Posterior vena cava (tissue), 2 donors: ENCODE results near the gene FOXL1. TPM values are rescaled to one million over a fixed set of nuclear protein-coding genes. Genes with fewer than 3 reads are reported as not detected.
A peak's percentile ranks its signal among the peaks of the same experiment; 100 is the strongest.

Source experiments
- DNase-seq: peaks from one replicate; pipeline ENCODE4 v3.0.0-alpha.2; 2020; ENCODE audit warnings: low spot score
- intact Hi-C, 2 donors: fragments of 100-400 bp; cut with DNase I; formaldehyde crosslinking; loops; one replicate each; pipeline versions ENCODE4 v1.14.1 to v1.14.2; 2022 to 2023
- total RNA-seq, 2 donors: library from RNA; stranded (reverse); fragmentation: NEBNext Ultra II Directional; extraction: Animal tissue kit (Norgen Biotek cat#: 25700); gene quantifications; one replicate each; pipeline ENCODE4 v1.2.1, GENCODE V29; 2021
- donor health status: DM: yes; HTN: yes; CAD: no.
- donor health status: DM: yes; HTN: yes; CAD: no.

Gene FOXL1
- total RNA-seq, 2 donors from 2014 or later = 7.5 to 8.9 TPM

DNA sequence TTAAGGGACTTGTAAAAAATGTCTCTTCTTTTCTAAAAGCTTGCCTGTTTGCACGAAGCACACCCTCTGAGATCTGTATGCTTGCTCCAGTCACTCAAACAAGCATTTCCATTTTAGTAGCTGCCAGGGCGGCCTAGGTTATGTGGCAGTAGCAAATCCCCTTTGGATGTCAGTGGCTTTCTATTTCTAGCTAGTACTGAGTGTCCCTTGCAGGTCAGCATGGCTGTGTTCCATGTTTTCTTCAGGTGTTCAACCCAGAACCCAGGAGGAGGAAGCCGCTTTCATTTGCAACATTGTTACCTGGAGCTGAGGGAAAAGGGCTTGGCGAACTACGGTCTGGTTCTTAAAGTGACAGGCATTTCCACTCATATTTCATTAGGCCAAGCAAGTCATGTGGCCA is 36.4 kb downstream of the FOXL1 start:
- DNase-seq = no peak
- intact Hi-C loops = loop anchor here in 1 of 2 donors (10.0 kb wide), 1 partner anchor 60 kb away; no protein-coding TSS in a partner anchor

DNA sequence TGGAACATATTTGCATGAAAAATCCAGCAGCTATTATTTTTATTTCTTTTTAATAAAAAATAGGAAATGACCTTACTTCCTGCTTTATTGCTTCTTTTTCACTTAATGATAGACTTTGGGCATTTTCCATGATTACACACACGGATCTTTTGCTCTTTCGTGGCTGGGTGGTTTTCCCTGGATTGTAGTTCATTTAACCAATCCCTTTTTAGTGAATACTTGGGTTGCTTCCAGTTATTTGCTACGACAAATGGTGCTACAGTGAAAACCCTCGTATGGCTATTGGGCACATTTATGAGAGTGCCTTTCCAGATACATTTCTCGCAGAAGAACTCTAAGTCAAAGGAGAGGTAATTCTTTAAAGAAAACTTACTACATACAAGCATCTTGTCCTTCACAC is 38.6 kb downstream of the FOXL1 start:
- no peak for DNase-seq
- intact Hi-C loops = loop anchor here in 1 of 2 donors (10.0 kb wide), 1 partner anchor 58 kb away; no protein-coding TSS in a partner anchor

DNA sequence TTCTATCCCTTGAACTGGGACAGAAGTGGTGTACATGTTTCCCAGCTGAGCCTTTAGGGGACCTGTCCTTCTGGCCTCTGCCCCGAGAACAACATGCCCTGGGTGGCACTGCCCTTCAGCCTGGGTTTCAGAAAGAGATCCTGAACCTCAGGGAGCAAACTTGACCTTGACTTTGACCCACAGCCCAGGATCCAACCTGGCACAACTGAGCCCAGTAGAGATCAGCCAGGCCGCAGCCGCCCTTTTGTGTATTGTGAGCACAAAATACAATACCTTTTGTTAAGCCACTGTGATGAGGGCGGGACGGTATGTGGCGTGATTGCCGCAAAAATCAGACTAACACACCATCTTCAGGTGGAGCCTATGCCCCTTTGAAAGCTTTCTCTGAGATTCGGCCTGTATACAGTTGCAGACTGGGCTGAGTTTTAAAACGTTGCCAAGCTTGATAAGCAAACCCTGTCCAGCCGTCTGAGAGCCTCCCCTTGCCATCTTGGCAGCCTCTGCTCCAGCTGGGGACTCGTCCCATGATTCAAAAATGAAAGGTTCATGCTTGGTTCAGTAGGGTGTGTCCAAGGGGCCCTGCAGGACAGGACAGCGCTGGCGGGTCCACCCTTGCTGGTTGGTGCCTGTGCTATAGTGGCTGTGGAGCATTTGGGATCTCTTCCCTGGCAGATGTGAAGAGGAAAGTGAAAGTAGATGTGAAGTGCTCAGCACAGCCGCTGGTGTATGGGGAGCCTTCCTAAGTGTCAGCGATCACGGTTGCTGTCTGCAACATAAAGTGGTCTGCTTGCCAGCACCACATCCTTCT is 40.3 kb downstream of the FOXL1 start:
- intact Hi-C loops = loop anchor here in 1 of 2 donors (10.0 kb wide), 1 partner anchor 56 kb away; no protein-coding TSS in a partner anchor
- no peak for DNase-seq

DNA sequence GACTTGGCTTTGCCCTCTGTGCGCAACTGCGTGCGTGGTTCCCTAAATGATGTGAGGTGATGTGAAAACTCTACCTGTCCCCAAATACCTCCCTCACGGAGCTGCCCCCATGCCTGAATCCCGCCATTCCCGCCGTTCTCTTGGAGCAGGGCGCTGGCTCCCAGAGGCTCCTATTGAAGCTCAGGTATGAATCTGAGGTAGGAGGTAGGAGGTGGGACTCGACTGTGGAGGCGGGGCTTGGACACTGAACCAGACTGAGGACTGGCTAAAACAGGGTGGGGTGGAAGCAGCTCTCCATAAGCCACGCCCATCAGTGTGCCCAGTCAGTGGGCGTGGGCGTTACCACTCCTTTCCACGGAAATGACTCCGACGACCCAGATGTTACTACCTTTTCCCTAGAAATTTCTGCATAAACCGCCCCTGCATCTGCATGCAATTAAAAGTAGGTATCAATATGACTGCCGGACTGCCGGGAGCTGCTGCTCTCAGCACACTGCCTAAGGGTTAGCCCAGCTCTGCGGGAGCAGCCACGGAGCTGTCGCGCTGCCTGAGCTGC is 41.0 kb downstream of the FOXL1 start:
- intact Hi-C loops = loop anchor here in 1 of 2 donors (10.0 kb wide), 1 partner anchor 55 kb away; no protein-coding TSS in a partner anchor

DNA sequence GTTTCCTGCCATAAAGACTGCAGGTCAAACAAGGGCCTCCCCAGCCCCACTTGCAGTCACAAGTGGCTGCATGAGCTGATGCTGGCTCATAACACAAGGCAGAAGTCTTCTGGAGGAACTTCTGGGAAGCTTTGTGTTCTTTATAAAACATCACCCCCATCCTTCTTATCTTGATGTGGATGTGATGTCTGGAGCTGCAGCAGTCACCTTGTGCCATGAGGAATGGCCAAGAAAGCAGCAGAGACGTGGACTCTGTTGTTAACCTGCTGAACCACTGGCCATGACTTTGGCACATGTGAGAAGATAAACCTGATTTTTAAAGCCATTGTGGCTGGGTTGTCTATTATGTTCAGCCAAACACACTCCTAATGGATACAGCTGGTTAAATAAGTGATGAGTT is 41.8 kb downstream of the FOXL1 start:
- no peak for DNase-seq
- intact Hi-C loops = no loop called here

More for the DNA sequence above, 41.0 kb downstream of the FOXL1 start:
- DNase-seq = peak; percentile 87

DNA sequence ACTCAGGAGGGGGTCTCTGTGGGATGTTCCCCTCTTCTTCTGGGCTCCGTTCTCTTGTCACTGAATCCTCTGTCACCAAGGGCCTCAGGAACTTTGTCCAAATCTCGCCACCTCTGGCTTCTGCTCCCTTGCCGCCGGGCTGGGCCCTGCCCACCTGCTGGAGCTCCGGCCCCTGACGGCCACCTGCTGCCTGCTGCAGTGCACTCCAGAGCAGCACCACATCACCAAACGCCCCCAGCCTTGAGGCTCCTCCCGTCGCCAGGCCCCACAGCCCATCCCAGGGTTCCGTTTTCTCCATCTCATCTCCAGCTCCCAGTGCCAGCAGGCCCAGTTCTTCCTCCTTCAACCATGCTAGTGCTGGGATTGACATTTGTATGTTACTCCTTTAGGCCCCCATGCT is 43.6 kb downstream of the FOXL1 start:
- intact Hi-C loops = no loop called here
- no peak for DNase-seq

DNA sequence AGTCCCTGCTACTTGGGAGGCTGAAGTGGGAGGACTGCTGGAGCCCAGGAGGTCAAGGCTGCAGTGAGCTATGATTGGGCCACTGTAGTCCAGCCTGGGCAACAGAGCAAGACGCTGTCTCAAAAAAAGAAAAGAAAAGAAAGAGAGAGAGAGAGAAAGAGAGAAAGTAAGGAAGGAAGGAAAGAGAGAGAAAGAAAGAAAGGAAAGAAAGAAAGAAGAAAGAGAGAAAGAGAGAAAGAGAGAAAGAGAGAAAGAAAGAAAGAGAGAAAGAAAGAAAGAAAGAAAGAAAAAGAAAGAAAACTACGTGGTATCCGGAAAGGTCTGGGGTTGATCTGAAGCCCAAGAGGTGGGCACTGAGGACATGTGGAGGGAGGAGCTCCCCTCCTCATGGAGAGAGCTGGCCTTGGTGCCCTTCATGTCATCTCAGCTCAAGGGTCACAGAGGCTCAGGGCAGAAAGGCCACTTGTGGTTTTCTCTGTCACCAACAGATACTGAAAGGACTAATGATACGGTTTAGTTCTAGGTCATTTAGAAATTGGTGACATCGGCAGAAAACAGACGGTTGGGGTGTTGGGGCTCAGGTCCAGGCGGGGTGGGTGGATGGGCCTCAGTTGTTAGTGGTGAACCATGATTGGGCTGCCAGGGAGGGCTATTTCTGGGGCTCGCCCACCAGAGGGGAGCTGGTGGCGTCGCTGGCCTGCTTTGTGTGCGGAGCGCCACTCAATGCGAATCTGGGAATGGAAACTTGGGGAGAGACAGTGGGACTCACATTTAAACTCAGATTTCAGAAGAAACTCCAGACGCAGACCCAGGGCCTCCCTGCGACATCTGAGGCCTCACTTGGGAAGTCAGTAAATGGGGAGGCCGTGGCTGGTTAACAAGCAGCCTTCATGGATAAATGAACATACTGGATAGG is 44.6 kb downstream of the FOXL1 start:
- intact Hi-C loops = no loop called here
- DNase-seq = no peak

DNA sequence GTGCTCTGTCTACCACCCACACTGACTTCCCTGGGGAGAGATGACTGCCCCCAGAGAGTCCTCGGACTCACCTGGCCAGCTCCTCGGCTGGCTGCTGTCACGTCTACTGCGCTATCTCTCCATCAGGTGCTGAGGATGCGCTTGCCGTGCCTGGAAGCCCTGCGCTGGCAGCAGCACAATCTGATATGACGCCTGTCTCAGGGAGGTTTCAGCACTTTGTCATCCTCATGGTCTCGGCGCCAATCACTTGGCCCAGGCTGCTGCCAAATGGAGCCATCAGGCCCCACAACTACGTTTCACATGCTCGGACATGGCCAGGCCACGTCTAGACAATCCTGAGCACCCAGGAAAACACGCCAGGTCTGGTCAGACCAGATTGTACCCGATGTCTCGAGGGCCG is 46.7 kb downstream of the FOXL1 start:
- no peak for DNase-seq
- intact Hi-C loops = no loop called here

DNA sequence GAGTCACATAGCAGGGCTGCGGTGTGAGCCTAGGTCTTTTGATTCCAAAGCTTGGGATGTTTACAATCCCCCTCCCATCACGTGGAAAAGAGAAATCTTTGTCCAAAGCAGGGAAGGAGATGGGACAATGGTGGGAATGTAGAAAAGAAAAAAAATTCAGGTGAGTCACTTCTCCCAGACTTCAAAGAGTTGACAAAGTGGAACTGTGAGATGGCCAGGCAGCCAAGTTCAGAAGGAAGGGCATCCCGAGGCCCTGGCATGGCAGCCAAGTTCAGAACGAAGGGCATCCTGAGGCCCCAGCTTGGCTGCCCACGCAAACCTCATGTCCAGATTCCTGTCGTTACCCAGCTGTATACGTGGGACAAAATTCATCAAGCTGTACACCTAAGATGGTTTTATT is 47.5 kb downstream of the FOXL1 start:
- intact Hi-C loops = no loop called here
- no peak for DNase-seq

DNA sequence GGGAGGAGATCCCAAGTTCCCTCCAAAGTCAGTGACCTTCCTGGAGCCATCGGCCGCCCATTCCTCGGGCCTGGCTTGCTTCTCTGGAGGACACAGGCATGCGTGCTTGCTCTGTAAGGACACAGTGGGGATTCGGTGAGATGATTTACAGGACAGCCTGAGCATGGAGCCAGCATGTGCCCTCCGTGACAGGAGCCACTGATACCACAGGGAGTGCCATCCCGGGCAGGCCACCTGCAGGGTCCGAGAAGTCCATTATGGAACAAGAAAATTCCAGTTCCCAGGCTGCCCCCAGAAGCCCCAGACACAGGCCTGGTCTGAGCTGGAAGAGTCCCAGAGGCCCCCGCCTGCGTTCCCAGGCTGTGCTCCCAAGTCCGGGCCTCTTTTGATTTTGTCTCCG is 47.9 kb downstream of the FOXL1 start:
- intact Hi-C loops = no loop called here
- no peak for DNase-seq

DNA sequence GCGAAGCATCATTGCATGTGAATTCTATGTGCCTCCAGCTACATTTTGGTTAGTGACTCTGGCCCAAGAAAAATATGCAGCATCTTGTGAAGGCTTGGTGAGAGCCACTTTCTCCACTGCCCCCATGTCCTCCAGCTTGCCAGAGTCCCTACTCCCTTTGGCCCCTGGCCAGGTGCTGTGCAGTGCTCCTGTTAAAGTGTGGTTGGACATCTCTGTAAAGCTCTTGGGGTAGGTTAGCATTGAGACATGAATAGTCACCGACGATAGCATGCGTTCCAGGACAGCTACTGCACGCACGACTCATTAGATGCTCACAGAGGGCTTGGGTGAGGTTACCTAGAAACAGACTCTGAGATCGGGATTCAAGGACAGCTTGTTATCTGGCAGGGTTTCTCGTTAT is 48.6 kb downstream of the FOXL1 start:
- no peak for DNase-seq
- intact Hi-C loops = no loop called here

DNA sequence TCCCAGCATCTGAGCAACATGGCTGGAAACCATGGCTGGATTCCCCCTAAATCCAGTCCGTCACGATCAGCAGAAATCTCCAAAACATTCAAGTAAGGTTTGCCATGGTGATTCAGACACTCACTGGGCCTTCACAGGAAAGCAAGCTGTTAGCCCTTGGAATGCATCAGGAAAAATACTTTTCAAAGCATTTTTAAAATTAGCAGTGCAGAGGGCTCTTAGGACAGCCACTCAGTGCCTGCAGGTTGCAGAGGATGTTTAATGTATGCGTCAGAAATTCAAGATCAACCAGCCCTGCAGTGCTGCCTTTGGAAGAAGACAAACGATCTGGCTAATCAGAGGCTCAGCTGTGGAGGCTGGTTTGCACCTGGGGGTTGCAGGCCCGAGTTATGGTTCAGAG is 50.3 kb downstream of the FOXL1 start:
- intact Hi-C loops = no loop called here
- DNase-seq = no peak

DNA sequence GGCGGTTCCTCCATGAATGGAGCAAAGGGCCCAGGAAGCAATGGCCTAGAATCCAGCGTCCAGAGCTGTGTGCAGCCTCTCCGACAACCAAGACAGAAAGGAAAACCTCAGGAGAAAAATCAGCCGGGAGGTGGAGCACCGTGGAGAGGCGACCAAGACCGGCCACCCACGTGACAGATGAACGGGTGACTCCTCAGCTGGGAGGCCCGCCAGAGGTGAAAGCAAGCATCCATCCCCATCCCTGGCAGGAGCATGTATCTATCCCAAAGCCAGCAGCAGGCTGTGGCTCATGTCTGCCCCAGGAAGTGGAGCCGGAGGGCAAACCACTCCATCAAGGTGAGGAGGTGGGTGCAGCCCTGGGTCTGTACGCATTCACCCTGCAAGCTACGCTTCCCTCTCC is 52.1 kb downstream of the FOXL1 start:
- no peak for DNase-seq
- intact Hi-C loops = no loop called here

DNA sequence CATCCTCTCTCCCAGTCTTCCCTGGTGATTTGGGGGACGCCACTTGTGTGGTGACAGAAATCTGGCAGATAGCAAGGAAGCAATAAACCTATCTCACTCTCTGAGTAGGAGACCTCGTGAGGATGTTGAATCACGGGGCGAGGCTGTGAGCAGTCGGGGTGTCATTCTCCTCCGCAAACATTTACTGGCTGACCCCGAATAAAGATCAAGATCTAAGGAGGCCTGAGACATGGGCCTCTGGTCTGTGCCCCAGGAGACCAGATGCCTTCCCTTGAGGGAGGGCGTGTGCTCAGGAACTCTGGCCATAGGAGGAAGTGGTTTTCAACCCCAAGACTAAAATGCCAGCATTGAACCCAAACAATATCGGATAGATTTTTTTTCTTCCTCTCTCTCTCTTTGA is 53.1 kb downstream of the FOXL1 start:
- intact Hi-C loops = no loop called here
- no peak for DNase-seq

Other genes with a start within 250 kb of the FOXL1 start
- 1 to 10 TPM; 2.5 to 4.3 TPM for gene FOXF1, start 68.0 kb upstream of the FOXL1 start, total RNA-seq
- 10 to 100 TPM; 11.8 to 14.1 TPM for gene MTHFSD, start 23.3 kb upstream of the FOXL1 start, total RNA-seq
- 10 to 100 TPM; 11.9 to 12.2 TPM for gene FOXC2, start 11.7 kb upstream of the FOXL1 start, total RNA-seq